GM12875 (cell line): ENCODE measurements around the gene AP2B1.

Experiments
- H3K4me3 ChIP-seq: one replicate; pipeline ENCODE4 v1.5.1; 2011; ENCODE audit warnings: low read depth, low read length, control low read depth
- TF ChIP-seq, protein P1 (sequence below): IDR thresholded peaks from 2 replicates; pipeline ENCODE4 v1.5.1; 2011; ENCODE audit warnings: low read depth, mild to moderate bottlenecking, control low read depth, inconsistent platforms, low read length, moderate library complexity, borderline replicate concordance; ENCODE audit not compliant: insufficient read depth

The AP2B1 gene

GRCh38 chr17:35545150-35545549, 42.0 kb upstream of the AP2B1 start:
- TF ChIP-seq, protein P1, sequence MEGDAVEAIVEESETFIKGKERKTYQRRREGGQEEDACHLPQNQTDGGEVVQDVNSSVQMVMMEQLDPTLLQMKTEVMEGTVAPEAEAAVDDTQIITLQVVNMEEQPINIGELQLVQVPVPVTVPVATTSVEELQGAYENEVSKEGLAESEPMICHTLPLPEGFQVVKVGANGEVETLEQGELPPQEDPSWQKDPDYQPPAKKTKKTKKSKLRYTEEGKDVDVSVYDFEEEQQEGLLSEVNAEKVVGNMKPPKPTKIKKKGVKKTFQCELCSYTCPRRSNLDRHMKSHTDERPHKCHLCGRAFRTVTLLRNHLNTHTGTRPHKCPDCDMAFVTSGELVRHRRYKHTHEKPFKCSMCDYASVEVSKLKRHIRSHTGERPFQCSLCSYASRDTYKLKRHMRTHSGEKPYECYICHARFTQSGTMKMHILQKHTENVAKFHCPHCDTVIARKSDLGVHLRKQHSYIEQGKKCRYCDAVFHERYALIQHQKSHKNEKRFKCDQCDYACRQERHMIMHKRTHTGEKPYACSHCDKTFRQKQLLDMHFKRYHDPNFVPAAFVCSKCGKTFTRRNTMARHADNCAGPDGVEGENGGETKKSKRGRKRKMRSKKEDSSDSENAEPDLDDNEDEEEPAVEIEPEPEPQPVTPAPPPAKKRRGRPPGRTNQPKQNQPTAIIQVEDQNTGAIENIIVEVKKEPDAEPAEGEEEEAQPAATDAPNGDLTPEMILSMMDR, result no peak
- H3K4me3 ChIP-seq, result no peak overlapping the region

DNA sequence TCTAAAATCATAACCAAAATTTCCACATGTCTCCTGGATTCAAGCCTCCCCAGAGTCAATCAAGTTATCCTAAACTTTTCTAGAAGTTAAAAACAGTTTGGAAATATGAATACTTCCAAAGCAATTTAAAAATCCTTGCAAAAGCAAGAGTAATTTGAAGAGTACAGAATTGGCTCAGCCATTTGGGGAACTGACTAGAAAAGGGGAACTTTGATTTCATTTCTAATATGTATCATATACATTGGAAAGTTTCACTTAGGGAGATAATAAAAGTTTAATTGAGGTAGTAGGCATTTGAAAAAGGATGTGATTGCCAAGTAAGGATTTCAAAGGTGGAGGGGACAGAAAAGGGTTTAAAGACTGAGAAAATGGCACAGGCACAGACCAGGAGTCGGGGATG, 40.6 kb upstream of the AP2B1 start:
- H3K4me3 ChIP-seq, result no peak overlapping the region

DNA sequence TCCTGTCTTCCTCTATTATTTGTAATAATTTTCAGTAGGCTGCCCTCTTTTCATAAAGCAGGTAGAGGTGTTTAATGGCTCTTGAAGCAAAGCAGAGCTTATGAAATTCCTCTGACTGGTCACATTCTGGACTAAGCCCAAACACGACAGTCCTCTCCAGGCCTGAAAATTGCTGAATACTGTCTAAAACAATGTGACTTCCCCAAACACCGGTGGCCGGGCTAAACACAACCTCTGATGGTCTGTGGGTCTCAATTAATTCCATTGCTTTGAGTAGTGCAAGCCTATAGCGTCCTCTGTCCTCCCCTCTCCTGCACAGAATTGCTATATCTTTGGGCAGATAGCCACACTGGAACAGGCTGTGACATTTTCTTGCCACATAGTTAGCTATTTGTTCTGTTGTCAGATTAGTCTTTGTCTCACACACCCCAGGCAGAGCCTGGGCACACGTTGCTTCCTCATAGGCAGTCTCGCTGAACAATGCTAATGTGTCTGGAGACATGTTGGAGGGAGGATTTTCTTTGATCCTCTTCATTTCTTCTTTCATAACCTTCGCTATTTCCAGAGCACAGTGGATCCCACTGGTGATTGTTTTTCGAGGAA, 38.8 kb upstream of the AP2B1 start:
- TF ChIP-seq, protein P1, result no peak
- H3K4me3 ChIP-seq, result no peak overlapping the region

More for the DNA sequence above, 40.6 kb upstream of the AP2B1 start:
- TF ChIP-seq, protein P1, result no peak

DNA sequence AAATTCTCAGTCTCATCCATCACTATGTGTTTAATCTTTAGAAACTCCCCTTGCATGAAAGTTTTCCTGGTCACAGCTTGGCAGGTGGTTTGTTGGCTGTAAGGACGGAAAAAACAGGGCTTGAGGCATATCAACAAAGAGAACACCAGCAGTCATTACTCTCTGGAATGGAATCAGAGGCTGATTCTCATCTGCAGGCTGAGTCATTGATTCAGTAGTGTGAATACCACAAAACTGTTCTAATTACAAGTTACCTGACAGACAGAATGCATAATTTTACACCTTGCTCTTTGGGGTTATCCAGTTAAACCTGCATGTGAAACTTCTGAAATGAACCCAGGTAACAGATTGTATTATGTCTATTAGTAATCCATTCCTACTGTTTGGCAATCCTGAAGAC, 38.1 kb upstream of the AP2B1 start:
- TF ChIP-seq, protein P1, result no peak
- H3K4me3 ChIP-seq, result no peak overlapping the region

- H3K4me3 ChIP-seq, result no peak overlapping the region
- TF ChIP-seq, protein P1, result no peak
Measured at GRCh38 chr17:35553310-35553709, 33.8 kb upstream of the AP2B1 start.

DNA sequence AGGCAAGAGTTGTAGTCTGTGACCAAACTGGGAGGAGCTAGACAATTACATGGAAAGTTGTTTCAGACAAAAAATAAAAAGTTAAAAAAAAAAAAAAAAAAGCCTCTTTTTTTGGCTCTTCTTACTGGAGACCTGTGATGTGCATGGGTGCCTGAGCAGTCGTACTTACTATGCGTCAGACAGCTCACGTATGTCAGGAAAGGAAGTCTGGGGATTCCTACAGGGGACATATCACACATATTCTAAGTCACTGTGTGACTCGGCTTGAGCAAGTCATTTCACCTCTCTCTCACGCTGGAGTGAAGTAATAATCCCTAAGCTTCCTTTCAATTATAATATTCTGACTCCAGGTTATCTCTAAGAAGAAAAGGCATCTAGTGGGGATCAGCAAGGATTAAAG, 32.5 kb upstream of the AP2B1 start:
- H3K4me3 ChIP-seq, result no peak overlapping the region
- TF ChIP-seq, protein P1, result no peak

- no peak overlapping the region for H3K4me3 ChIP-seq
- TF ChIP-seq, protein P1, result no peak
Measured at GRCh38 chr17:35555691-35556090, 31.4 kb upstream of the AP2B1 start.
